ENCODE results near the gene SMYD4.

The SMYD4 gene

GRCh38 chr17:1729966-1730325, 99.8 kb downstream of the SMYD4 start:
- DNase-seq, result no peak

Data from NCI-H1694 treated with DMSO at 0.1 percent for 48 hours (cell line).